Mesenchymal stem cell (in vitro differentiated cells and primary cell): ENCODE results near the gene FNDC11.

Source experiments
- DNase-seq: peaks from one replicate; pipeline ENCODE4 v3.0.0-alpha.2; 2013
- H2AFZ ChIP-seq: one replicate; pipeline ENCODE4 v1.6.1; 2013; ENCODE audit warnings: low read depth, mild to moderate bottlenecking, control low read depth, inconsistent platforms, low read length, moderate library complexity
- H2AK5ac ChIP-seq: 2 replicates; pipeline ENCODE4 v1.6.1; 2013; ENCODE audit warnings: low read length, moderate library complexity, mild to moderate bottlenecking, inconsistent platforms; ENCODE audit not compliant: severe bottlenecking
- H2BK120ac ChIP-seq: one replicate; pipeline ENCODE4 v1.6.1; 2013; ENCODE audit warnings: low read depth, mild to moderate bottlenecking, inconsistent platforms, low read length, moderate library complexity
- H2BK12ac ChIP-seq, 2 experiments: one replicate each; pipeline ENCODE4 v1.6.1; 2013; ENCODE audit warnings: inconsistent platforms in 2 of 2, low read length in 2 of 2, mild to moderate bottlenecking in 2 of 2, moderate library complexity in 2 of 2, control low read depth in 1 of 2
- H2BK15ac ChIP-seq: one replicate; pipeline ENCODE4 v1.6.1; 2013; ENCODE audit warnings: mild to moderate bottlenecking, low read depth, inconsistent platforms; ENCODE audit not compliant: poor library complexity, severe bottlenecking
- H2BK5ac ChIP-seq: 2 replicates; pipeline ENCODE4 v1.6.1; 2013; ENCODE audit warnings: low read depth, mild to moderate bottlenecking, low read length, control low read depth, inconsistent platforms; ENCODE audit not compliant: poor library complexity, severe bottlenecking
- H3K14ac ChIP-seq, 2 experiments: one replicate each; pipeline ENCODE4 v1.6.1; 2013; ENCODE audit warnings: inconsistent platforms in 2 of 2, low read length in 2 of 2, control low read depth in 1 of 2, mild to moderate bottlenecking in 1 of 2, moderate library complexity in 1 of 2
- H3K18ac ChIP-seq, 2 experiments: one replicate each; pipeline ENCODE4 v1.6.1; 2013; ENCODE audit warnings: inconsistent platforms in 2 of 2, low read length in 2 of 2, control low read depth in 1 of 2, low read depth in 1 of 2, mild to moderate bottlenecking in 1 of 2
- H3K23ac ChIP-seq, 2 experiments: one replicate each; pipeline ENCODE4 v1.6.1; 2013; ENCODE audit warnings: inconsistent platforms in 2 of 2, low read length in 2 of 2, mild to moderate bottlenecking in 2 of 2, moderate library complexity in 2 of 2, control low read depth in 1 of 2
- H3K27ac ChIP-seq: 2 replicates; pipeline ENCODE4 v1.5.1; 2013; ENCODE audit warnings: mild to moderate bottlenecking, moderate library complexity, low read length, control low read depth, inconsistent platforms; ENCODE audit not compliant: poor library complexity, severe bottlenecking
- H3K27me3 ChIP-seq, 2 experiments: 2 replicates each; pipeline versions ENCODE4 v1.6.1 to v1.7.0; 2013; ENCODE audit warnings: low read length in 2 of 2, mild to moderate bottlenecking in 2 of 2, moderate library complexity in 2 of 2, control low read depth in 1 of 2, inconsistent platforms in 1 of 2; ENCODE audit not compliant: control insufficient read depth in 1 of 2, insufficient read depth in 1 of 2
- H3K36me3 ChIP-seq, 2 experiments: 2 replicates each; pipeline versions ENCODE4 v1.6.1 to v1.7.0; 2013; ENCODE audit warnings: low read length in 2 of 2, control low read depth in 1 of 2, inconsistent platforms in 1 of 2, low read depth in 1 of 2, mild to moderate bottlenecking in 1 of 2; ENCODE audit not compliant: insufficient read depth in 2 of 2, control insufficient read depth in 1 of 2
- H3K4ac ChIP-seq, 2 experiments: one replicate each; pipeline ENCODE4 v1.6.1; 2013; ENCODE audit warnings: inconsistent platforms in 2 of 2, low read length in 2 of 2, mild to moderate bottlenecking in 2 of 2, moderate library complexity in 2 of 2, control low read depth in 1 of 2, low read depth in 1 of 2
- H3K4me1 ChIP-seq: 2 replicates; pipeline ENCODE4 v1.6.1; 2013; ENCODE audit warnings: low read depth, low read length, control low read depth; ENCODE audit not compliant: control insufficient read depth, insufficient read depth
- H3K4me2 ChIP-seq: 2 replicates; pipeline ENCODE4 v1.6.1; 2013; ENCODE audit warnings: low read length, mild to moderate bottlenecking, inconsistent platforms; ENCODE audit not compliant: poor library complexity, severe bottlenecking
- H3K4me3 ChIP-seq, 2 experiments: 2 replicates each; pipeline versions ENCODE4 v1.5.1 to v1.7.0; 2013; ENCODE audit warnings: low read length in 2 of 2, mild to moderate bottlenecking in 2 of 2, control low read depth in 1 of 2, low read depth in 1 of 2; ENCODE audit not compliant: insufficient read depth in 1 of 2
- H3K79me1 ChIP-seq: replicated peaks from 2 replicates; pipeline ENCODE4 v1.6.1; 2013; ENCODE audit warnings: mild to moderate bottlenecking, control low read depth, low read length, inconsistent platforms; ENCODE audit not compliant: poor library complexity, severe bottlenecking
- H3K9ac ChIP-seq: 2 replicates; pipeline ENCODE4 v1.7.0; 2013; ENCODE audit warnings: mild to moderate bottlenecking, low read length, moderate library complexity
- H3K9me3 ChIP-seq: 2 replicates; pipeline ENCODE4 v1.7.0; 2013; ENCODE audit warnings: mild to moderate bottlenecking, low read length; ENCODE audit not compliant: control insufficient read depth
- H4K8ac ChIP-seq: one replicate; pipeline ENCODE4 v1.6.1; 2013; ENCODE audit warnings: inconsistent platforms, mild to moderate bottlenecking, low read length, moderate library complexity
- H4K91ac ChIP-seq: one replicate; pipeline ENCODE4 v1.6.1; 2013; ENCODE audit warnings: mild to moderate bottlenecking, low read length, inconsistent platforms
- WGBS: methylation state at CpG from one replicate; pipeline ENCODE4 v1.1.7; 2013; ENCODE audit warnings: mixed read lengths; 5-methylcytosine and 5-hydroxymethylcytosine counted together

Gene FNDC11

GRCh38 chr20:63519668-63520503, 34.1 kb upstream of the FNDC11 start:
- H4K8ac ChIP-seq: peak overlapping the region; percentile 69
- peak overlapping the region; percentile 90 to 94 for H3K4me3 ChIP-seq
- H2AFZ ChIP-seq: peak overlapping the region; percentile 61
- peaks cover 30% of the 10 kb centered on the region for H3K4me1 ChIP-seq
- no peak overlapping the region for H3K23ac ChIP-seq
- H2BK12ac ChIP-seq: peak overlapping the region in 1 of 2 experiments; percentile 64
- H2BK15ac ChIP-seq: peak overlapping the region; percentile 85
- peak overlapping the region; percentile 62 for H2BK120ac ChIP-seq
- peak overlapping the region; percentile 28 for H4K91ac ChIP-seq
- H2BK5ac ChIP-seq: peak overlapping the region; percentile 26
- peak overlapping the region in 1 of 2 experiments; percentile 53 for H3K4ac ChIP-seq
- peak overlapping the region in 1 of 2 experiments; percentile 82 for H3K14ac ChIP-seq
- peak; percentile 66 for DNase-seq
- H3K79me1 ChIP-seq: peaks cover 23% of the 10 kb centered on the region
- H3K27ac ChIP-seq: no peak overlapping the region
- H3K9me3 ChIP-seq: no peaks in the 10 kb centered on the region
- peak overlapping the region; percentile 74 to 89 for H3K18ac ChIP-seq
- H2AK5ac ChIP-seq: no peak overlapping the region
- H3K36me3 ChIP-seq: peaks cover 19 to 33% of the 10 kb centered on the region in 2 experiments
- H3K9ac ChIP-seq: peak overlapping the region; percentile 91
- H3K4me2 ChIP-seq: peak overlapping the region; percentile 79
- WGBS: 10% methylated on average over 65 of the region's 72 CpGs
- H3K27me3 ChIP-seq: peaks cover 0 to 31% of the 10 kb centered on the region in 2 experiments

GRCh38 chr20:63520504-63520933, 33.4 kb upstream of the FNDC11 start, which contains the start of gene PPDPF:
PPDPF (plus strand) TSS chr20:63520765; CDS start chr20:63521309, 544 bp downstream.
- peak within 1 kb of the TSS; percentile 74 to 89 for H3K18ac ChIP-seq
- no peak within 1 kb of the TSS for H2AK5ac ChIP-seq
- H2BK15ac ChIP-seq: peak within 1 kb of the TSS; percentile 85
- peaks cover 30% of the 10 kb centered on the region for H3K4me1 ChIP-seq
- H3K27me3 ChIP-seq: peaks cover 0 to 29% of the 10 kb centered on the region in 2 experiments
- H3K27ac ChIP-seq: no peak within 1 kb of the TSS
- peak within 1 kb of the TSS; percentile 94 for H2BK120ac ChIP-seq
- peak; percentile 72 for DNase-seq
- H4K91ac ChIP-seq: peak within 1 kb of the TSS; percentile 94
- peak within 1 kb of the TSS; percentile 69 to 86 for H3K14ac ChIP-seq
- H3K9ac ChIP-seq: peak within 1 kb of the TSS; percentile 91
- peak within 1 kb of the TSS in 1 of 2 experiments; percentile 100 for H3K23ac ChIP-seq
- H3K79me1 ChIP-seq: peaks cover 23% of the 10 kb centered on the region
- H3K4ac ChIP-seq: peak within 1 kb of the TSS; percentile 9 to 15
- peaks cover 19 to 33% of the 10 kb centered on the region in 2 experiments for H3K36me3 ChIP-seq
- H3K4me2 ChIP-seq: peak within 1 kb of the TSS; percentile 97
- H2AFZ ChIP-seq: peak within 1 kb of the TSS; percentile 36
- WGBS: under 1% methylated on average over 41 of the region's 64 CpGs
- no peaks in the 10 kb centered on the region for H3K9me3 ChIP-seq
- peak within 1 kb of the TSS; percentile 69 for H4K8ac ChIP-seq
- H2BK12ac ChIP-seq: peak within 1 kb of the TSS in 1 of 2 experiments; percentile 64
- H3K4me3 ChIP-seq: peak within 1 kb of the TSS; percentile 90 to 94
- peak within 1 kb of the TSS; percentile 75 for H2BK5ac ChIP-seq

GRCh38 chr20:63520934-63521601, 32.9 kb upstream of the FNDC11 start:
- H2BK120ac ChIP-seq: peak overlapping the region; percentile 94
- no peak overlapping the region for H3K27ac ChIP-seq
- peak overlapping the region in 1 of 2 experiments; percentile 100 for H3K23ac ChIP-seq
- peak overlapping the region; percentile 97 for H3K4me2 ChIP-seq
- no peak overlapping the region for H2AK5ac ChIP-seq
- peak overlapping the region; percentile 69 to 86 for H3K14ac ChIP-seq
- peak overlapping the region; percentile 9 to 15 for H3K4ac ChIP-seq
- H3K4me1 ChIP-seq: peaks cover 31% of the 10 kb centered on the region
- H4K8ac ChIP-seq: peak overlapping the region; percentile 31
- H3K4me3 ChIP-seq: peak overlapping the region; percentile 90 to 94
- H2BK12ac ChIP-seq: no peak overlapping the region
- H3K36me3 ChIP-seq: peaks cover 19 to 33% of the 10 kb centered on the region in 2 experiments
- peak overlapping the region; percentile 94 for H4K91ac ChIP-seq
- no peaks in the 10 kb centered on the region for H3K9me3 ChIP-seq
- H2BK15ac ChIP-seq: peak overlapping the region; percentile 63
- peak overlapping the region; percentile 75 for H2BK5ac ChIP-seq
- peak overlapping the region; percentile 91 for H3K9ac ChIP-seq
- peak overlapping the region; percentile 66 to 67 for H3K18ac ChIP-seq
- under 1% methylated on average over 58 of the region's 68 CpGs for WGBS
- H3K27me3 ChIP-seq: peaks cover 0 to 26% of the 10 kb centered on the region in 2 experiments
- H3K79me1 ChIP-seq: peaks cover 23% of the 10 kb centered on the region
- DNase-seq: peak; percentile 58
- H2AFZ ChIP-seq: no peak overlapping the region
